GM12878 (cell line): ENCODE results near the gene TRABD. TPM values are rescaled to one million over a fixed set of nuclear protein-coding genes. Genes with fewer than 3 reads are reported as not detected.
A peak's percentile ranks its signal among the peaks of the same experiment; 100 is the strongest.

ENCODE experiments used
- CBX5 ChIP-seq: sonication (generic); IDR thresholded peaks from 2 replicates; pipeline ENCODE4 v1.6.1; 2016; ENCODE audit warnings: low read depth, moderate library complexity, mild to moderate bottlenecking, inconsistent platforms
- CEBPB ChIP-seq, 2 experiments: fragments of 150-350 bp in 1 of 2; IDR thresholded peaks; 2 replicates each; pipeline ENCODE4 v1.6.1; 2012 to 2014; ENCODE audit warnings: low read depth in 2 of 2, low read length in 2 of 2, borderline replicate concordance in 1 of 2, inconsistent platforms in 1 of 2
- CREB1 ChIP-seq: IDR thresholded peaks from 2 replicates; pipeline ENCODE4 v1.6.1; 2012; ENCODE audit warnings: low read depth, mild to moderate bottlenecking, inconsistent platforms
- EP300 ChIP-seq, 2 experiments: fragments of 150-350 bp in 1 of 2; IDR thresholded peaks; 2 replicates each; pipeline ENCODE4 v1.6.1; 2011 to 2012; ENCODE audit warnings: low read depth in 2 of 2, low read length in 2 of 2, borderline replicate concordance in 1 of 2, improper control_type of control experiment in 1 of 2, inconsistent platforms in 1 of 2; ENCODE audit not compliant: control insufficient read depth in 1 of 2
- IKZF2 ChIP-seq, 2 experiments: fragments of 450-650 bp; IDR thresholded peaks; 2 replicates each; pipeline ENCODE4 v1.6.1; 2017; ENCODE audit warnings: mild to moderate bottlenecking in 2 of 2, moderate library complexity in 2 of 2
- MEF2A ChIP-seq: IDR thresholded peaks from 2 replicates; pipeline ENCODE4 v1.6.1; 2011; ENCODE audit warnings: low read depth, mild to moderate bottlenecking, low read length, moderate library complexity; ENCODE audit not compliant: insufficient read depth
- MEF2B ChIP-seq: fragments of 450-650 bp; IDR thresholded peaks from 2 replicates; pipeline ENCODE4 v1.6.1; 2018; ENCODE audit warnings: mild to moderate bottlenecking, moderate library complexity; ENCODE audit not compliant: partially characterized antibody, poor library complexity, severe bottlenecking
- MTA2 ChIP-seq: fragments of 450-650 bp; IDR thresholded peaks from 2 replicates; pipeline ENCODE4 v1.6.1; 2016; ENCODE audit warnings: low read depth, mild to moderate bottlenecking, moderate library complexity
- NFXL1 ChIP-seq: fragments of 450-650 bp; IDR thresholded peaks from 2 replicates; pipeline ENCODE4 v1.6.1; 2017; ENCODE audit warnings: antibody characterized with exemption, mild to moderate bottlenecking, borderline replicate concordance
- PBX3 ChIP-seq: IDR thresholded peaks from 2 replicates; pipeline ENCODE4 v1.6.1; 2011; ENCODE audit warnings: mild to moderate bottlenecking, low read depth, low read length, moderate library complexity; ENCODE audit not compliant: insufficient replicate concordance
- PKNOX1 ChIP-seq: fragments of 450-650 bp; IDR thresholded peaks from 2 replicates; pipeline ENCODE4 v1.6.1; 2016; ENCODE audit warnings: mild to moderate bottlenecking
- POLR2A ChIP-seq: IDR thresholded peaks from 2 replicates; pipeline ENCODE4 v1.6.1; 2011; ENCODE audit warnings: low read depth, mild to moderate bottlenecking, low read length
- POLR2AphosphoS2 ChIP-seq: IDR thresholded peaks from 2 replicates; pipeline ENCODE4 v1.6.1; 2011; ENCODE audit warnings: low read depth, mild to moderate bottlenecking, low read length, improper control_type of control experiment, moderate library complexity
- REST ChIP-seq: IDR thresholded peaks from 2 replicates; pipeline ENCODE4 v1.6.1; 2012; ENCODE audit warnings: mild to moderate bottlenecking, low read depth, low read length
- STAT3 ChIP-seq: IDR thresholded peaks from 2 replicates; pipeline ENCODE4 v1.6.1; 2011; ENCODE audit warnings: low read depth, low read length, improper control_type of control experiment
- SUPT20H ChIP-seq: IDR thresholded peaks from 2 replicates; pipeline ENCODE4 v1.6.1; 2011; ENCODE audit warnings: low read depth, mild to moderate bottlenecking, low read length, moderate library complexity, borderline replicate concordance; ENCODE audit not compliant: control insufficient read depth
- TCF12 ChIP-seq: IDR thresholded peaks from 2 replicates; pipeline ENCODE4 v1.6.1; 2011; ENCODE audit warnings: low read depth, mild to moderate bottlenecking, low read length
- ZBED1 ChIP-seq: IDR thresholded peaks from 2 replicates; pipeline ENCODE4 v1.6.1; 2016; ENCODE audit warnings: borderline replicate concordance
- ZBTB40 ChIP-seq: fragments of 450-650 bp; IDR thresholded peaks from 2 replicates; pipeline ENCODE4 v1.6.1; 2016; ENCODE audit warnings: mild to moderate bottlenecking, moderate library complexity, borderline replicate concordance
- polyA plus RNA-seq, 11 experiments: library from polyadenylated mRNA; depleted of rRNA in 4 of 11; unstranded in 6 of 11; stranded (reverse) in 5 of 11; fragments of >200 nt; fragmentation: Nextera tagmentation in 4 of 11; fragmentation: Illumina TruSeq in 1 of 11; extraction: Ambion mirVana in 4 of 11; extraction: Trizol in 1 of 11; gene quantifications; 1 replicate in 1 of 11; 2 replicates in 10 of 11; pipeline versions ENCODE4 v1.2.1 to v1.2.3, GENCODE V29; 2011 to 2016; ENCODE audit warnings: inconsistent platforms in 2 of 11, missing spikeins in 2 of 11, low read depth in 1 of 11
- total RNA-seq, 4 experiments: library from RNA; depleted of rRNA in 3 of 4; stranded (reverse); fragments of >200 nt in 3 of 4; fragmentation: Illumina TruSeq in 1 of 4; extraction: Trizol in 1 of 4; gene quantifications; 2 replicates each; pipeline versions ENCODE4 v1.2.1 to v1.2.3, GENCODE V29; 2013 to 2021

TRABD gene
- total and polyA plus RNA-seq, 10 of the 15 experiments (the other 5 are each of a cell fraction or from before 2014, with no cell fraction given): 0.43 to 116 (median 58.1) TPM

GRCh38 chr22:50200461-50201190, 14.9 kb downstream of the TRABD start, which contains the start of gene SELENOO (continued):
- TF ChIP-seq PKNOX1 (peak; percentile 97), PBX3 (peak; percentile 94), CEBPB (IDR thresholded peaks at IDR 0.05; ENCODE audit: borderline replicate concordance in 1 of 2, low read depth in 2 of 2, low read length in 2 of 2) (no peak), POLR2A (peak; percentile 83), TCF12 (no peak), SUPT20H (no peak), POLR2AphosphoS2 (no peak), REST (no peak), MTA2 (no peak), ZBTB40 (peak; percentile 80), EP300 (IDR thresholded peaks at IDR 0.05; ENCODE audit: borderline replicate concordance in 1 of 2, control insufficient read depth in 1 of 2, low read depth in 2 of 2, low read length in 2 of 2) (no peak), NFXL1 (no peak), CBX5 (no peak), STAT3 (no peak), ZBED1 (no peak), CREB1 (peak; percentile 84), IKZF2 (IDR thresholded peaks at IDR 0.05) (no peak), MEF2A (no peak), MEF2B (no peak)
